ENCODE measurements around the gene MFNG. TPM values are rescaled to one million over a fixed set of nuclear protein-coding genes. Genes with fewer than 3 reads are reported as not detected.

MFNG gene
- total RNA-seq, 2 experiments from 2014 or later: 225 to 235 TPM

- POLR2A ChIA-PET: no interaction called here
- Histone ChIP-seq H3K4me1 (ENCODE audit: insufficient read depth, low read length, poor library complexity, severe bottlenecking) (peaks cover 60% of the 10 kb centered on the region), H3K9me2 (ENCODE audit: insufficient read depth, low read length) (no peaks in the 10 kb centered on the region), H2AFZ (ENCODE audit: low read length) (no peak overlapping the region), H3K79me2 (ENCODE audit: insufficient read depth, low read depth, low read length) (peaks cover 1% of the 10 kb centered on the region; the same call in 1 of the 2 replicates), H3K4me2 (ENCODE audit: low read length) (no peak overlapping the region), H3K27ac (ENCODE audit: low read depth, low read length, poor library complexity, severe bottlenecking) (no peak overlapping the region), H3K9me3 (ENCODE audit: low read length) (no peaks in the 10 kb centered on the region), H4K20me1 (ENCODE audit: insufficient read depth, low read length) (no peaks in the 10 kb centered on the region), H3K4me3 (ENCODE audit: low read depth, low read length, poor library complexity, severe bottlenecking) (no peak overlapping the region), H3K36me3 (ENCODE audit: insufficient read depth, low read length) (no peaks in the 10 kb centered on the region)
- no TSS peak for BruUV-seq (replicated peaks)
- no peak for DNase-seq (ENCODE audit: low spot score)
- intact Hi-C loops (cut with micrococcal nuclease; ENCODE audit: unreplicated experiment): no loop called here
- no peak for TF ChIP-seq CTCF (conservative IDR thresholded peaks at IDR 0.05; ENCODE audit: low read length)
- TF ChIP-seq EZH2phosphoT487 (IDR thresholded peaks at IDR 0.05; ENCODE audit: borderline replicate concordance, low read depth, low read length): no peak
- CTCF ChIA-PET (ENCODE audit: unreplicated experiment): interaction anchor here (0.8 kb wide), 1 partner anchor 18 kb away, joined by 4 read pairs; no protein-coding TSS in a partner anchor
These were observed 4.9 kb upstream of the MFNG start for GRCh38 chr22:37491106-37491505.

GRCh38 chr22:37489983-37490382 lies 3.8 kb upstream of the MFNG start:
- no peak overlapping the region for H3K4me3 ChIP-seq (ENCODE audit: low read depth, low read length, poor library complexity, severe bottlenecking)
- H3K4me2 ChIP-seq (ENCODE audit: low read length): no peak overlapping the region
- H3K9me2 ChIP-seq (ENCODE audit: insufficient read depth, low read length): no peaks in the 10 kb centered on the region
- intact Hi-C loops (cut with micrococcal nuclease; ENCODE audit: unreplicated experiment): no loop called here
- no peaks in the 10 kb centered on the region for H3K9me3 ChIP-seq (ENCODE audit: low read length)
- CTCF ChIA-PET (ENCODE audit: unreplicated experiment): no interaction called here
- TF ChIP-seq CTCF (conservative IDR thresholded peaks at IDR 0.05; ENCODE audit: low read length) (no peak), EZH2phosphoT487 (IDR thresholded peaks at IDR 0.05; ENCODE audit: borderline replicate concordance, low read depth, low read length) (no peak)
- POLR2A ChIA-PET: interaction anchor here (0.6 kb wide), 1 partner anchor 206 kb away, joined by 7 read pairs; no protein-coding TSS in a partner anchor
- no peak overlapping the region for H3K27ac ChIP-seq (ENCODE audit: low read depth, low read length, poor library complexity, severe bottlenecking)
- peaks cover 60% of the 10 kb centered on the region for H3K4me1 ChIP-seq (ENCODE audit: insufficient read depth, low read length, poor library complexity, severe bottlenecking)
- no peaks in the 10 kb centered on the region for H4K20me1 ChIP-seq (ENCODE audit: insufficient read depth, low read length)
- DNase-seq (ENCODE audit: low spot score): no peak
- H2AFZ ChIP-seq (ENCODE audit: low read length): no peak overlapping the region
- peaks cover 13% of the 10 kb centered on the region; the same call in 1 of the 2 replicates for H3K79me2 ChIP-seq (ENCODE audit: insufficient read depth, low read depth, low read length)
- BruUV-seq (replicated peaks): no TSS peak
- peaks cover 1% of the 10 kb centered on the region; the same call in 1 of the 2 replicates for H3K36me3 ChIP-seq (ENCODE audit: insufficient read depth, low read length)

- H3K9me3 ChIP-seq (ENCODE audit: low read length): no peaks in the 10 kb centered on the region
- no peak for TF ChIP-seq EZH2phosphoT487 (IDR thresholded peaks at IDR 0.05; ENCODE audit: borderline replicate concordance, low read depth, low read length)
- TF ChIP-seq CTCF (conservative IDR thresholded peaks at IDR 0.05; ENCODE audit: low read length): no peak
- CTCF ChIA-PET (ENCODE audit: unreplicated experiment): no interaction called here
- peaks cover 50% of the 10 kb centered on the region for H3K4me1 ChIP-seq (ENCODE audit: insufficient read depth, low read length, poor library complexity, severe bottlenecking)
- no peak overlapping the region for H2AFZ ChIP-seq (ENCODE audit: low read length)
- H3K27ac ChIP-seq (ENCODE audit: low read depth, low read length, poor library complexity, severe bottlenecking): peak overlapping the region; percentile 39
- H3K9me2 ChIP-seq (ENCODE audit: insufficient read depth, low read length): no peaks in the 10 kb centered on the region
- POLR2A ChIA-PET: no interaction called here
- no TSS peak for BruUV-seq (replicated peaks)
- no peak overlapping the region for H3K4me2 ChIP-seq (ENCODE audit: low read length)
- H3K4me3 ChIP-seq (ENCODE audit: low read depth, low read length, poor library complexity, severe bottlenecking): no peak overlapping the region
- no peak for DNase-seq (ENCODE audit: low spot score)
- H4K20me1 ChIP-seq (ENCODE audit: insufficient read depth, low read length): no peaks in the 10 kb centered on the region
- H3K79me2 ChIP-seq (ENCODE audit: insufficient read depth, low read depth, low read length): peaks cover 26% of the 10 kb centered on the region
- intact Hi-C loops (cut with micrococcal nuclease; ENCODE audit: unreplicated experiment): no loop called here
- H3K36me3 ChIP-seq (ENCODE audit: insufficient read depth, low read length): peaks cover 13% of the 10 kb centered on the region
These were observed 2.4 kb upstream of the MFNG start for GRCh38 chr22:37488337-37489135.
